ENCODE measurements around the gene TOB1. TPM values are rescaled to one million over a fixed set of nuclear protein-coding genes. Genes with fewer than 3 reads are reported as not detected.

Gene TOB1
- total and polyA plus RNA-seq, 8 donors = 30.1 to 346 (median 80.0) TPM

DNA sequence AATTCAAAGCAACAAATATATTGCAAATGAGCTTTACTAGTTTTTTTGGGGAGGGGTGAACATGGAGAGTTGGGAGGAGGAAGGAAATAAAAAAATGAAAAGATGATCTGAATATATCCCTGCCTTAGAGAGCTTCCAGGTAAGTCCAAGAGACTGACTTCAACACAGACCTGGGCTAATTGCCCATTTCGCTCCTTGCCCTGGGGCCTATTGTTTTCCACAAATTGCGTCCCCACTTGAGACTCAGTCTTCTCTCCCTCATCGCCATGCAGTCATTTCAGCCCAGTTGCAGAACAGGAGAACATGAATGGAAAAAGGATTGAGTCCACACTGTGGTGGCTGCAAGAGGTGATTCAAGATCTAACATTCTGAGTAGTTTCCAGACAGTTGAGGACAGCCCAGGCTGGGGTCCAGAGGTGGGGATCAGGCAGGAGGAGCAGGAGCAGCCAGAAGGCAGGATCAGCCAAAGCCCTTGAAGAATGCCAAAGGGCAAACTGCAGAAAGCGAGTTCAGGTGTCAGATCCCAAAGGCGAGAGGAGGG is 21.6 kb upstream of the TOB1 start:
- intact Hi-C loops (cut with DNase I; ENCODE audit: low total_unique reads) = no loop called here
- peaks cover 13 to 65% (median 33%) of the 10 kb centered on the region in 4 donors for H3K4me1 ChIP-seq
- no peaks in the 10 kb centered on the region for H3K36me3 ChIP-seq
- H3K4me3 ChIP-seq = no peak overlapping the region
- no peaks in the 10 kb centered on the region for H3K27me3 ChIP-seq
- WGBS, 5 donors = 84 to 92% (median 89%) methylated on average over 5 of the region's 5 CpGs
- DNase-seq = peak in 1 of 2 donors; percentile 5
- TF ChIP-seq POLR2A (IDR thresholded peaks at IDR 0.05) (no peak), POLR2AphosphoS5 (IDR thresholded peaks at IDR 0.05) (no peak), EP300 (IDR thresholded peaks at IDR 0.05) (no peak)
- TF ChIP-seq, protein P1, sequence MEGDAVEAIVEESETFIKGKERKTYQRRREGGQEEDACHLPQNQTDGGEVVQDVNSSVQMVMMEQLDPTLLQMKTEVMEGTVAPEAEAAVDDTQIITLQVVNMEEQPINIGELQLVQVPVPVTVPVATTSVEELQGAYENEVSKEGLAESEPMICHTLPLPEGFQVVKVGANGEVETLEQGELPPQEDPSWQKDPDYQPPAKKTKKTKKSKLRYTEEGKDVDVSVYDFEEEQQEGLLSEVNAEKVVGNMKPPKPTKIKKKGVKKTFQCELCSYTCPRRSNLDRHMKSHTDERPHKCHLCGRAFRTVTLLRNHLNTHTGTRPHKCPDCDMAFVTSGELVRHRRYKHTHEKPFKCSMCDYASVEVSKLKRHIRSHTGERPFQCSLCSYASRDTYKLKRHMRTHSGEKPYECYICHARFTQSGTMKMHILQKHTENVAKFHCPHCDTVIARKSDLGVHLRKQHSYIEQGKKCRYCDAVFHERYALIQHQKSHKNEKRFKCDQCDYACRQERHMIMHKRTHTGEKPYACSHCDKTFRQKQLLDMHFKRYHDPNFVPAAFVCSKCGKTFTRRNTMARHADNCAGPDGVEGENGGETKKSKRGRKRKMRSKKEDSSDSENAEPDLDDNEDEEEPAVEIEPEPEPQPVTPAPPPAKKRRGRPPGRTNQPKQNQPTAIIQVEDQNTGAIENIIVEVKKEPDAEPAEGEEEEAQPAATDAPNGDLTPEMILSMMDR (IDR thresholded peaks at IDR 0.05) = no peak
- no peaks in the 10 kb centered on the region for H3K9me3 ChIP-seq
- peak overlapping the region in 3 of 5 donors; percentile 10 to 70 (median 23) for H3K27ac ChIP-seq

DNA sequence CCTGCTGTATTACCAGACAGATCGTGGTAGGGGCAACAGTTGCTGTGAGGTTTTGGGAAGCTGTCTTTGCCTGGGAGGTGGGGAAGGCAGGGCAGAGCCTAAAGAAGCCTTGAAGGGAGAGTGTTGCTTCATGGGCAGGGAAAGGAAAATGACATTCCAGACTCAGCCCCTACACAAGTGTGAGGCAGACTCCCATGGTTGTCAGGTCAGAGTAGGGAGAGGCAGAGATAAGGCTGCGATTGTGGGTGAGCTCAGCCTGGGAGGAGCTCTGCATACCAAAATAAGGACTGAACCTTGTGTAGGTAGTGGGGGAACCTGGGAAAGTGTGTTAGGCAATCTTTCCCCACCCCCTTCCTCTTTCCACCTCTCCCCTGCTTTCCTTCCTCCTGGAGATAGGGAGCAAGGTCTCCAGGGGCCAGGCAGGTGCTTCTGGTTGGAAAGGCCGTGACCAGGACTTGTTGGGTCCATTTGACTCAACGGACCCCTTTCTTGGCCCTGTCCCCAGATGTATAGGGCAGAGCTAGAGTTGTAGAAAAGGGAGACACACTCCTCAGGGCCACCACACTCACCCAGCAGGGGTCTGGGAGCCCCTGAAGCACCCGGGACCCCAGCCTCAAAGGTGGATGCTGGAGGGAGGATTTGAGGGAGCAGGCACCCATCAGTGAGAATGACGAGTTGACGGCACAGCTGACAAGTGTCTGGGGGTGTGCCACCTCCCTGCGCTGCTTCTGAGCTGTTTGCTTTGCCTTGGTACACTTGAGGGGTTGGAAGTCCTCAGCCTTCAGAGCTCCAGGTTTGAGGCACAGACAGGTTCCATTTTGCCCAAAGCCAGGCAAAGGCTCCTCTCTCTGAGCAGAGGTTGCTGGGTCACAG is 18.5 kb upstream of the TOB1 start:
- peak; percentile 63 to 92 for DNase-seq
- Histone ChIP-seq H3K27ac (peak overlapping the region; percentile 76 to 90 (median 85)), H3K9me3 (no peaks in the 10 kb centered on the region), H3K27me3 (no peaks in the 10 kb centered on the region), H3K36me3 (no peaks in the 10 kb centered on the region), H3K4me3 (no peak overlapping the region), H3K4me1 (peaks cover 13 to 47% (median 27%) of the 10 kb centered on the region in 4 donors)
- intact Hi-C loops (cut with DNase I; ENCODE audit: low total_unique reads) = no loop called here
- WGBS, 5 donors = 37 to 61% (median 49%) methylated on average over 8 of the region's 8 CpGs
- TF ChIP-seq POLR2A (IDR thresholded peaks at IDR 0.05) (no peak), POLR2AphosphoS5 (IDR thresholded peaks at IDR 0.05) (peak in 2 of 3 donors; percentile 79 to 84), EP300 (IDR thresholded peaks at IDR 0.05) (no peak)
- TF ChIP-seq, protein P1 (IDR thresholded peaks at IDR 0.05) = no peak

DNA sequence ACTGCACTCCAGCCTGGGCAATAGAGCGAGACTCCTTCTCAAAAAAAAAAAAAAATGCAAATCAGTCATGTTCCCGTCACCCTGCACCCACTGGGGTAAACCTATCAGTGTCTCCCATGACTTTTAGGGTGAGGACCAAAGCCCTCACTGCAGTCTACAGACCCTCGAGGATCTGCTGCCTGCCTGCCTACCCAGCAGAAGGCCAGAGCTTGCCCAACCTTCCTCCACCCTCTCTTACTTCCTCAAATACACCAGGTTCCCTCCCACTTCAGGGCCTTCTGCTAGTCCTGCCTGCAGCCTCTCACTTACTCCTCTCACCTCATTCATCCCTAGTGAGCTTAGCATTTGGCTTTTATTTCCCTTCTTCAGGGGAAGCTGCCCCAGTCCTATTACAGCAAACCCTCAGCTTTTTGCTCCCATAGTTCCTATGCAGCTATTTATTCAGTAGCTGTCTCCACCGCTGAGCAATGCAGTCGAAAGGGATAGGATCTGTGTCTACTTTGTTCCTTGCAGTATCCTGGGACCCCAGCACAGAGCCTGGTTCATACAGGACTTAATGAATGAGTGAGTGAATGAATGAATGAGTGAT is 17.8 kb upstream of the TOB1 start:
- 51 to 63% (median 56%) methylated on average over 5 of the region's 5 CpGs for WGBS, 5 donors
- Histone ChIP-seq H3K4me3 (no peak overlapping the region), H3K27ac (peak overlapping the region; percentile 76 to 90 (median 85)), H3K27me3 (no peaks in the 10 kb centered on the region), H3K4me1 (peaks cover 13 to 40% (median 25%) of the 10 kb centered on the region in 4 donors), H3K9me3 (no peaks in the 10 kb centered on the region), H3K36me3 (no peaks in the 10 kb centered on the region)
- peak; percentile 53 to 76 for DNase-seq
- intact Hi-C loops (cut with DNase I; ENCODE audit: low total_unique reads) = no loop called here
- peak in 1 of 3 donors; percentile 36 for TF ChIP-seq POLR2AphosphoS5 (IDR thresholded peaks at IDR 0.05)
- TF ChIP-seq, protein P1 (IDR thresholded peaks at IDR 0.05) = no peak

DNA sequence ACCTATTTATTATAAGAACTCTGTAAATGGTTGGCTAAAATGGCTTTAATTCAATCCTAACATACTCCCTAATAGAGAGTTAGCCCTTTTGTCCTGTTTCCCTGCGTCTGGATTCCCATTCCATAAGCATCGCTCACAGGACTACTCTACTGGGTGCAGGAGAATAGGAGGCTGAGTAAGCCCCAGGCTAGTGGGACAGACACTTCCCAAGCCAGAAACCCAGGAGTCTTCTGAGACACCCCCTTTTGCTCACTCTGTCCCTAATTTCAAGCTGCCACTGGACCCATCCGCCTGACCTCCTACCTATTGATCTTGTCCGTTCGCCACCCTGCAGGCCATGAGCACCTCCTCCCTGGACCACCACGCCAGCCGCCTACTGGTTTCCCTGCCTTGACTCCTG is 16.7 kb upstream of the TOB1 start:
- no peak for TF ChIP-seq POLR2AphosphoS5 (IDR thresholded peaks at IDR 0.05)
- TF ChIP-seq, protein P1 (IDR thresholded peaks at IDR 0.05) = no peak
- no peak for TF ChIP-seq EP300 (IDR thresholded peaks at IDR 0.05)
- no peak for TF ChIP-seq POLR2A (IDR thresholded peaks at IDR 0.05)
- H3K4me3 ChIP-seq = no peak overlapping the region
- no peaks in the 10 kb centered on the region for H3K27me3 ChIP-seq
- no peaks in the 10 kb centered on the region for H3K9me3 ChIP-seq
- H3K36me3 ChIP-seq = no peaks in the 10 kb centered on the region
- H3K27ac ChIP-seq = no peak overlapping the region
- peaks cover 13 to 38% (median 25%) of the 10 kb centered on the region in 4 donors for H3K4me1 ChIP-seq
- intact Hi-C loops (cut with DNase I; ENCODE audit: low total_unique reads) = no loop called here
- DNase-seq = no peak
- 89 to 96% (median 91%) methylated on average over 7 of the region's 7 CpGs for WGBS, 5 donors

Measured in stomach (tissue), 9 donors.